GM12874 (cell line): ENCODE data around the gene SUPV3L1.

Source experiments
- CTCF ChIP-seq: IDR thresholded peaks from 2 replicates; pipeline ENCODE4 v1.5.1; 2011; ENCODE audit warnings: low read depth, mild to moderate bottlenecking, control low read depth, low read length, moderate library complexity; ENCODE audit not compliant: insufficient read depth

SUPV3L1 gene

GRCh38 chr10:69146759-69147158, 33.3 kb upstream of the SUPV3L1 start:
- no peak for TF ChIP-seq CTCF

GRCh38 chr10:69151984-69152383, 28.1 kb upstream of the SUPV3L1 start:
- no peak for TF ChIP-seq CTCF

- TF ChIP-seq CTCF: no peak
Measured at GRCh38 chr10:69153227-69153626, 26.8 kb upstream of the SUPV3L1 start.

- TF ChIP-seq CTCF: no peak
Measured at GRCh38 chr10:69160809-69161241, 19.2 kb upstream of the SUPV3L1 start.

GRCh38 chr10:69168493-69168892, 11.5 kb upstream of the SUPV3L1 start:
- TF ChIP-seq CTCF: no peak

- TF ChIP-seq CTCF: no peak
Measured at GRCh38 chr10:69172241-69172982, 7.6 kb upstream of the SUPV3L1 start.

- no peak for TF ChIP-seq CTCF
Measured at GRCh38 chr10:69176823-69177222, 3.2 kb upstream of the SUPV3L1 start.
